ENCODE measurements around the gene KIF1C.

The KIF1C gene

GRCh38 chr17:4969047-4969550 is 28.7 kb upstream of the KIF1C start:
- peak; percentile 41 for DNase-seq

DNA sequence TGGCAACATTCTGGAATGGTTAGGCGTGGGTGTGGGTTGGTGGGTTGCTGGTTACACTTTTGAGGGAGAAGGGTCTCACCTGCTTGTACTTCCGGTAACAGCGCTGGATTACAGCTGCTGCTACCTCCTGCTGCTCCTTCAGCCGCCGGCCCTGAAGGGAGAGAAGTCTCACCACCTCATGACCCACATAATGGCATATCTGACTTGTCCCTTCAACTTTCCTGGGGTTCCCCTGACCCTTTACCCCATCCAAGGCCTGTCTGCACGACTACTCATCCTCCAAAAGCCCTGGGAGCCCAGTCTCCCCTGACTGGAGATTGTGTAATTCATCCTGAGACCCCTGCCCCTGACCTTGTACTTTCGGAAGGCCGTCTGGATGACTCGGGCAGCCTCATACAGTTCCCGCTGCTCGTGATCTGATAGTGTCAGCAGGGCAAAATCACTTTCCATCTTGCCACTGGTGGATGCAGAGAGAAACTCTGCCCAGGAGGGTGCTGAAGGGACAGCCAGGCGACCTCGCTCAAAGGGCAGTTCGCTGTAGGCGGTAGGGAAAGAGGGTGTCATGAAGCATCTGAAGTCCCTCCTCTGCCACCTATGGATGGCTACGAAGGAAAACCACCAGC is 28.1 kb upstream of the KIF1C start:
- DNase-seq, result no peak

DNA sequence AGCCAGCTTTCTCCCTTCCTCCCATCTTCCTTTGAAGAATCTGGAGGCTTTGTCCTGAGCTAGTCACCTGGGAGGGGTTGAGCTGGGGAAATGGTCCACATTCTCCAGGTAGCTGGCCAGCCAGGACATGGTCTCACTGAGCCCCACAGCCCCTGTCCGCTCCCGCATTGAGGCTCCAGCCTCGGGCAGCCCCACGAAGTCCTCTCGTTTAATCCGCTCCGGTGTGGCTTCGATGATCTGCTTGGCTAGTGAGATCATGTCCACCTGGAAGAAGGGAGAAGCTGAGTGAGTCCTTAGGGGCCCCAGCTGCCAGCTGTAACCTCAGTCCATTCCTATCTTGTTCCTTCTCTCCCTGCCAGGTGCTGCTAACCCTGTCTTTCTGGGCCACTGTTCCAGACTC is 27.5 kb upstream of the KIF1C start:
- DNase-seq, result no peak

DNA sequence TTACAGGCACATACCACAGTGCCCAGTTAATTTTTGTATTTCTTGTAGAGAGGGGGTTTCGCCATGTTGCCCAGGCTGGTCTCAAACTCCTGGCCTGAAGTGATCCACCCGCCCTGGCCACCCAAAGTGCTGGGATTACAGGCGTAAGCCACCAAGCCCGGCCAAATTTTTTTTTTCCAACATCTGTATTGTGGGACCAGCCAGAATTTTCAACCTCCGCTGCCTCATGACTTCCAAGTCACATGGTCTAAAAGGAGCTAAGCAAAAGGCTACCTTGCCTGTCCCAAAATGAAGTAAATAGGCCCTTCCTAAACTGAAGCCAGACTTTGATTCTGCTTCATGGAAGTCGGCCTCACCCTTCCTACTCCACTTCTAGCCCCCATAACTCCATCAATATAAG is 25.9 kb upstream of the KIF1C start:
- DNase-seq, result no peak

DNA sequence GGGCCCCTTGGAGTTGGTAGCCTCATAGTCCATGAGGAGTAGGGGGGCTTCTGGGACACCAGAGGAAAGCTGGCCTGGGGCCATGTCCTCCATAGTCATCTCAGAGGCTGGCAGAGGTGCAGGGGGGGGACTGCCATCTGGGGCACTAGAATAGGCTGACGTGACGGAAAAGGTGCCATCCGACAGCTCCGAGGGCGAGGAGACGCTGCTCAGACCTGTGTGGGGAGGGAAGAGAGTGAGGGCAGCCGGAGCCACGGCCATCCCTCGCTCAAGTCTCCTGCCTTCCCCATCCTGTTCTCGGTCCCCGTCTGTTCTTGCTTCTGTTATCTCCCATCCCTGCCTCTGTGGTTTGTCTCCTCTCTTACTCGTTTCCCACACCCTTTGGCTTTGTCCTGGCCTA is 25.4 kb upstream of the KIF1C start:
- DNase-seq, result no peak

- DNase-seq, result no peak
Measured at GRCh38 chr17:4972752-4973151, 25.0 kb upstream of the KIF1C start.

GRCh38 chr17:4973256-4974114 is 24.3 kb upstream of the KIF1C start:
- no peak for DNase-seq

- DNase-seq, result no peak
Measured at GRCh38 chr17:4974115-4974670, 23.6 kb upstream of the KIF1C start.

- DNase-seq, result no peak
Measured at GRCh38 chr17:4978726-4979125, 19.0 kb upstream of the KIF1C start.

DNA sequence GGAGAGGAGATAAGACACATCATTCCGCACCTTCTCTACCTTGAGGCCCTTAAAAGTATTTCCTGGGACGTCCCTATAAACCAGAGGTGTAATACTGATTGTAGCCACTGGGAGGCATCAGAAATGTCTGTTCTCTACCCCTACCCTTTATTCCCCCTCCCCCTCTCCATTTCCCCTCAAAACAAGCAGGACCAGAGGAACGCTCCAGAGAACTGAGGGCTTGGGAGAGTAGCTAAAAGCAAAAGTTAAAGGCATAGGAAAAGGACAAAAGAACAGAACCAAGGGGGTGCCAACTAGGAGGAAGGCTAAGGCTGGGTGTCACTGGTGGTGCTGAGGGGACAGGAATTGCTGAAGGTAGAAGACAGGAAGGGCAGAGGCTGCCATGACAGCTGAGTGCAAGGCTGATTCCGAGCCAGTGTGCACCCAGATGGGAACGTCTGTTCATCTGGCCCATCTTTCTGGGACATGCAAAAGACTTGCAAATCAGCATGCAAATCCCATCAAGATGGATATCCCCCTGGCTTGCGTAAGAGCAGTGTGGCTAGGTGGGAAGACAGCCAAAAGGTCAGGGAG is 17.0 kb upstream of the KIF1C start:
- peak; percentile 64 for DNase-seq

- DNase-seq, result no peak
Measured at GRCh38 chr17:4982305-4982704, 15.4 kb upstream of the KIF1C start.

- no peak for DNase-seq
Measured at GRCh38 chr17:4986403-4986802, 11.3 kb upstream of the KIF1C start.

- peak; percentile 82 for DNase-seq
Measured at GRCh38 chr17:4986951-4987766, 10.6 kb upstream of the KIF1C start, which contains the start of gene CAMTA2. TSS of gene CAMTA2 (minus strand) at chr17:4987675. CDS start at chr17:4986222, 1,453 bp downstream.

GRCh38 chr17:4987767-4988567 is 9.8 kb upstream of the KIF1C start:
- no peak for DNase-seq

- no peak for DNase-seq
Measured at GRCh38 chr17:4994081-4994595, 3.6 kb upstream of the KIF1C start.

GRCh38 chr17:4998027-4998731 is 429 bp downstream of the KIF1C start:
- DNase-seq, result peak; percentile 10

- no peak for DNase-seq
Measured at GRCh38 chr17:4998732-4999429, 1.1 kb downstream of the KIF1C start.

- no peak for DNase-seq
Measured at GRCh38 chr17:4999430-5000093, 1.8 kb downstream of the KIF1C start.

DNA sequence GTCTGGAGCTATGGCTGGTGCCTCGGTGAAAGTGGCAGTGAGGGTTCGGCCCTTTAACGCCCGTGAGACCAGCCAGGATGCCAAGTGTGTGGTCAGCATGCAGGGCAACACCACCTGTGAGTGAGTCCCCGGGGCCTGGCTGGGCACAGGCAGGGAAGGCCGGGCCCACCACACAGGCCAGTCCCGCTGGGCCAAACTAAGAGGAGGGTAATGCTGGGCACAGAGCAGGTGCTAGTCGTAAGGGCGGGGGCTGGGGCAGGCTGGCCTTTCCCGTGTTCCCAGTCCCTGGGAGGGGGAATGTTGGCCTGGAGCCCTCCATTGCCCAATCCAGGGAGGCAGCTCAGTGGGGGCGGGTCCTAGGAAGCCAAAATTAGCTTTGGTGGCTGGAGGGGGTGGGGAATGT is 2.5 kb downstream of the KIF1C start:
- DNase-seq, result no peak
